GM19395 (cell line): ENCODE data around the gene PRRG4.
A peak's percentile ranks its signal among the peaks of the same experiment; 100 is the strongest.
"Not testable (repeated sequence)": the region's sequence is repeated elsewhere in the genome, so short reads cannot be mapped to it uniquely, and the experiment has no call there.

Experiments used
- ATAC-seq: cut with Tn5 transposase; IDR thresholded peaks from one replicate; pipeline ENCODE4 v1.9.1; 2021; ENCODE audit warnings: mild to moderate bottlenecking, moderate library complexity; ENCODE audit not compliant: unreplicated experiment

The PRRG4 gene

GRCh38 chr11:32829680-32830412 is at the start of gene PRRG4:
Gene PRRG4, plus strand, starts transcription at chr11:32829927. Its CDS starts 603 bp downstream, at chr11:32830530.
- ATAC-seq, result peak; percentile 80

- not testable (repeated sequence) for ATAC-seq
Observed at GRCh38 chr11:32780839-32781238, 48.9 kb upstream of the PRRG4 start.

GRCh38 chr11:32781721-32782120 is 48.0 kb upstream of the PRRG4 start:
- ATAC-seq, result no peak

GRCh38 chr11:32785262-32785661 is 44.5 kb upstream of the PRRG4 start:
- ATAC-seq, result no peak

GRCh38 chr11:32786811-32787210 is 42.9 kb upstream of the PRRG4 start:
- no peak for ATAC-seq

GRCh38 chr11:32790916-32791315 is 38.8 kb upstream of the PRRG4 start:
- ATAC-seq, result no peak

- ATAC-seq, result no peak
Observed at GRCh38 chr11:32792111-32792947, 37.4 kb upstream of the PRRG4 start.

- ATAC-seq, result peak; percentile 88
Observed at GRCh38 chr11:32792948-32793475, 36.7 kb upstream of the PRRG4 start.

- no peak for ATAC-seq
Observed at GRCh38 chr11:32794439-32794838, 35.3 kb upstream of the PRRG4 start, which contains the start of gene CCDC73. Gene CCDC73, minus strand, starts transcription at chr11:32794662. Its CDS starts 34,419 bp downstream, at chr11:32760243.

GRCh38 chr11:32796425-32796824 is 33.3 kb upstream of the PRRG4 start:
- no peak for ATAC-seq

- peak; percentile 99 for ATAC-seq
Observed at GRCh38 chr11:32809313-32809712, 20.4 kb upstream of the PRRG4 start.

GRCh38 chr11:32817181-32817851 is 12.4 kb upstream of the PRRG4 start:
- ATAC-seq, result no peak

- no peak for ATAC-seq
Observed at GRCh38 chr11:32817852-32818183, 11.9 kb upstream of the PRRG4 start.

- no peak for ATAC-seq
Observed at GRCh38 chr11:32819187-32819586, 10.5 kb upstream of the PRRG4 start.

GRCh38 chr11:32820497-32820896 is 9.2 kb upstream of the PRRG4 start:
- ATAC-seq, result no peak

- ATAC-seq, result peak; percentile 19
Observed at GRCh38 chr11:32821517-32821916, 8.2 kb upstream of the PRRG4 start.

- peak; percentile 46 for ATAC-seq
Observed at GRCh38 chr11:32821917-32822560, 7.7 kb upstream of the PRRG4 start.

- ATAC-seq, result not testable (repeated sequence)
Observed at GRCh38 chr11:32823617-32824016, 6.1 kb upstream of the PRRG4 start.

- no peak for ATAC-seq
Observed at GRCh38 chr11:32826113-32826512, 3.6 kb upstream of the PRRG4 start.

GRCh38 chr11:32827276-32827675 is 2.5 kb upstream of the PRRG4 start:
- ATAC-seq, result no peak
